GM11168 (cell line): Measurements from ENCODE around the gene HSFX3.

Experiments used
- in situ Hi-C: fragments of 300-500 bp; cut with MboI; formaldehyde crosslinking; loops from one replicate; pipeline ENCODE4 v1.12.0; 2022; ENCODE audit warnings: low sequenced_read_pairs; ENCODE audit not compliant: unreplicated experiment

The HSFX3 gene

DNA sequence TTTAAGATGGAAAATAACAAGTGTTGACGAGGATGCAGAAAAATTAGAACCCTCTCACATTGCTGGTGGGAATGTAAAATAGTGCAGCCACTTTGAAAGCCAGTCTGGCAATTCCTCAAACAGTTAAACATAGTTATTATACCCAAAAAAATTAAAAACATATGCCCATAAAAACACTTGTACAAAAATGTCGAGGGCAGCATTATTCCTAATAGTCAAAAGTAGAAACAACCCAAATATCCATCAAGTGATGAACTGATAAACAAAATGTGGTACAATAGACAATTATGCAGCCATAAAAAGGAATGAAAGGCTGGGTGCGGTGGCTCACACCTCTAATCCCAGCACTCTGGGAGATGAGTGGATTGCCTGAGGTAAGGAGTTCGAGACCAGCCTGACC, 51.0 kb downstream of the HSFX3 start:
- in situ Hi-C loops: no loop called here
